Lower leg skin (tissue), 4 donors: ENCODE results near the gene ATE1. TPM values are rescaled to one million over a fixed set of nuclear protein-coding genes. Genes with fewer than 3 reads are reported as not detected.

Source experiments
- DNase-seq, 2 donors: peaks; one replicate each; pipeline ENCODE4 v3.0.0-alpha.2; 2019; ENCODE audit warnings: low spot score in 2 of 2
- H3K4me3 ChIP-seq: fragments of 200-600 bp; sonication (generic); 2 replicates; pipeline ENCODE4 v1.5.1; 2017; ENCODE audit warnings: mild to moderate bottlenecking, low read depth; ENCODE audit not compliant: poor library complexity, severe bottlenecking
- CTCF ChIP-seq, 3 donors: fragments of 450-650 bp; IDR thresholded peaks; one replicate each; pipeline ENCODE4 v1.5.1; 2016; ENCODE audit warnings: antibody characterized with exemption in 3 of 3, mild to moderate bottlenecking in 3 of 3, moderate library complexity in 2 of 3
- POLR2A ChIP-seq, 2 donors: fragments of 450-650 bp; IDR thresholded peaks; one replicate each; pipeline ENCODE4 v1.6.1; 2016 to 2017; ENCODE audit warnings: antibody characterized with exemption in 2 of 2, mild to moderate bottlenecking in 1 of 2, moderate library complexity in 1 of 2
- WGBS, 2 donors: methylation state at CpG; one replicate each; pipeline ENCODE4 v1.1.5; 2018; 5-methylcytosine and 5-hydroxymethylcytosine counted together
- intact Hi-C: fragments of 100-400 bp; cut with DNase I; formaldehyde crosslinking; loops from one replicate; pipeline ENCODE4 v1.15.0; 2023; ENCODE audit warnings: low total_unique reads
- total RNA-seq, 4 donors: library from RNA; depleted of rRNA; stranded (reverse); fragments of >200 nt; gene quantifications; one replicate each; pipeline ENCODE4 v1.1.0, GENCODE V29; 2016

ATE1 gene
- total RNA-seq, 4 donors from 2014 or later, result 11.5 to 22.2 (median 18.2) TPM

- intact Hi-C loops, result no loop called here
- DNase-seq, result no peak
- 96 to 98% methylated on average over 2 of the region's 2 CpGs for WGBS, 2 donors
- H3K4me3 ChIP-seq, result no peak overlapping the region
- TF ChIP-seq POLR2A (IDR thresholded peaks at IDR 0.05) (no peak), CTCF (IDR thresholded peaks at IDR 0.05) (no peak)
Observed at GRCh38 chr10:121846555-121846954, 81.3 kb downstream of the ATE1 start.

DNA sequence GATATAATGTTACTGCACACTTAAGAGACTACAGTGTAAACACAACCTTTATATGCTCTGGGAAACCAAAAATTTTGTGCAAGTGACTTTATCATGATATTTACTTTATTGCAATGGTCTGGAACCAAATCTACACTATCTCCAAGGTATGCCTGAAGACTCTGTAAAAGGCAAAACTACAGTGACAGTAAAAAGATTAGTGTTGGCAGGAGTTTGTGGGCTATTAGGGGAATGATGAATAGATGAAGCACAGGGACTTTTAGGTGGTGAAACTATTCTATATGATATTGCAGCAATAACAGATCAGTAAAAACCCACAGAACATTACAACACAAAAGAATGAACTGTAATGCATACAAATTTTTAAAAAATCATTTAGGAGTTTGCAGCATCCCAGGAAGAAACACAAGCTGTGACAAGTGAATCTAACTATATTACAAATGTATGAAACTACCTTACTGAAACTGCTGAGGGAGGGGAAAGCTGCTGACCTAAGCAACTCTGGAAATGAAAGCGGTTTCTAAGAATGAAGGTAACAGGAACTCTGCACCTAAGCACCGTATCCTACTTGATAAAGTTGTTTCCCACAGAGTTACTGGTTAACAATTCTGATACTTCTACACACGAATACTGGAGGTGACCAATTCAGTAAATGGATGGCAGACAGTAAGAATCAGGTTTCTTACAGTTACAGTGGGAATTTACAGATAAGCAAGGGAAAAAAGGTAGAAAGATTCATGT, 82.6 kb downstream of the ATE1 start:
- WGBS, 2 donors, result 92 to 95% methylated on average over 3 of the region's 3 CpGs
- intact Hi-C loops, result no loop called here
- DNase-seq, result no peak
- TF ChIP-seq POLR2A (IDR thresholded peaks at IDR 0.05), result no peak
- TF ChIP-seq CTCF (IDR thresholded peaks at IDR 0.05), result no peak
- H3K4me3 ChIP-seq, result no peak overlapping the region

GRCh38 chr10:121844537-121844936, 83.3 kb downstream of the ATE1 start:
- no peak for TF ChIP-seq POLR2A (IDR thresholded peaks at IDR 0.05)
- TF ChIP-seq CTCF (IDR thresholded peaks at IDR 0.05), result no peak
- intact Hi-C loops, result no loop called here
- DNase-seq, result no peak
- WGBS, 2 donors, result 65 to 78% methylated on average over 3 of the region's 3 CpGs
- H3K4me3 ChIP-seq, result no peak overlapping the region

- 93 to 97% methylated on average over 2 of the region's 2 CpGs for WGBS, 2 donors
Observed at GRCh38 chr10:121843379-121843778, 84.5 kb downstream of the ATE1 start.

GRCh38 chr10:121841862-121842261, 86.0 kb downstream of the ATE1 start:
- H3K4me3 ChIP-seq, result no peak overlapping the region
- intact Hi-C loops, result no loop called here
- no peak for DNase-seq
- TF ChIP-seq POLR2A (IDR thresholded peaks at IDR 0.05), result no peak
- no peak for TF ChIP-seq CTCF (IDR thresholded peaks at IDR 0.05)

More at GRCh38 chr10:121843379-121843778, 84.5 kb downstream of the ATE1 start:
- intact Hi-C loops, result no loop called here
- no peak overlapping the region for H3K4me3 ChIP-seq
- DNase-seq, result no peak
- TF ChIP-seq CTCF (IDR thresholded peaks at IDR 0.05) (no peak), POLR2A (IDR thresholded peaks at IDR 0.05) (no peak)

DNA sequence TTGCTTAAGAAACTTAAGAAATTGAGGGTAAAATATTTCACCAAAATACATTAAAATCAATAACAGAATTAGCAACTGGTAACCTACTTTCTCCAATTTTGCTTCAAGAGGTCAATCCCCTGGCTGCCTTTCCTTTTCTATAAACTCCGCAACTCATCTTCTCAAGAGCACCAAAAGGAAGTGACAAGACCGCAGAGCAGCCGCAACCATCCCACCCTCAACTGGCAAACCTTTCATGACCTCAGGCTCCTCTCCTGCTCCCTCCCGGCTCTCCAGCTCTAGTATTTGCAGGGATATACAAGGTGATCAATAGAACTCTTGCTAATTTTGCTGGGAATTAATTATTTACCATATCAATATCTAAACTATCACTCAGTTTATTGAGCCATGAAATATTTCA, 88.9 kb downstream of the ATE1 start:
- no peak for DNase-seq
- WGBS, 2 donors, result 96 to 99% methylated on average over 4 of the region's 4 CpGs
- intact Hi-C loops, result no loop called here
- no peak for TF ChIP-seq CTCF (IDR thresholded peaks at IDR 0.05)
- no peak for TF ChIP-seq POLR2A (IDR thresholded peaks at IDR 0.05)
- H3K4me3 ChIP-seq, result no peak overlapping the region
